Right forelimb (tissue), 1 donor: ENCODE measurements around the gene MIAT.

ENCODE experiments used
- DNase-seq: peaks from one replicate; pipeline ENCODE4 v3.0.0-alpha.2; 2018

The MIAT gene

DNA sequence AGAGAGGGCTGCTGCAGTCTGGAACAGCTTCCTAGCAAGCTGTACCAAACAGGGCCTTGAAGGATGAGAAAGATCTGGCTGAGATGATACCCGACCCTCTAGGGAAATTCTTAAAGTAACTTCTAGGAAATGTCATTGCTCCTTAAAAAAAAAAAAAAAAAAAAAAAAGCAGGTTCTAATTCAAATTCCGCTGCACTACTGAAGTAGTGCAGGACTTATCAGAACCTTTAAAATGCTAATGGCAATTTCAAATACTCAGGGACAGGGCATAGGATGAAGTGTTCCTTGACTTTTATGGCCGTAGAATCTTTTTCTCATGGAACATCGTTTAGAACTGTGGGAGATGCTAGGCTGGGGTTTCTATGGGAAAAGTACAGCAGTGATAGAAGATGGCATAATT, 13.1 kb downstream of the MIAT start:
- no peak for DNase-seq

- no peak for DNase-seq
Observed at GRCh38 chr22:26671317-26672059, 14.1 kb downstream of the MIAT start.

DNA sequence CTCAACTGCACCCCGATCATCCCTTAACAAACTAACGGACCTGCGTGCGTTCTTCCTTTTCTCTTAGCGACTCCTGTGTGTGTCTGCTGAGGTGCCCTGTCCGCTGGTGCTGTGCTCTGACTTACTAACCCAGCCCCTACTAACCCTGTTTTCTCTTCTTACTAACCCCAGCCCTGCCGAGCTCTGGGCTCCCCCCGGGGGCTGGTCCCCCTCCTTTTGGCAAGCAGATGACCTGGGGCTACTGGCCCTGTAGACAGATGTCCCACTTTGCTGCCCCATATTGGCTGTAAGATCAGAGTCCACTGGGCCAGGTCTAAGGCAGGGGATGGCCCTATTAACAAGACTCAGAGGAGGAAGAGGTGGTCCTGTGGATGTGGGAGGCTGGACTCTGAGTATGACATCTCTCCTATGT, 14.7 kb downstream of the MIAT start:
- DNase-seq: no peak

DNA sequence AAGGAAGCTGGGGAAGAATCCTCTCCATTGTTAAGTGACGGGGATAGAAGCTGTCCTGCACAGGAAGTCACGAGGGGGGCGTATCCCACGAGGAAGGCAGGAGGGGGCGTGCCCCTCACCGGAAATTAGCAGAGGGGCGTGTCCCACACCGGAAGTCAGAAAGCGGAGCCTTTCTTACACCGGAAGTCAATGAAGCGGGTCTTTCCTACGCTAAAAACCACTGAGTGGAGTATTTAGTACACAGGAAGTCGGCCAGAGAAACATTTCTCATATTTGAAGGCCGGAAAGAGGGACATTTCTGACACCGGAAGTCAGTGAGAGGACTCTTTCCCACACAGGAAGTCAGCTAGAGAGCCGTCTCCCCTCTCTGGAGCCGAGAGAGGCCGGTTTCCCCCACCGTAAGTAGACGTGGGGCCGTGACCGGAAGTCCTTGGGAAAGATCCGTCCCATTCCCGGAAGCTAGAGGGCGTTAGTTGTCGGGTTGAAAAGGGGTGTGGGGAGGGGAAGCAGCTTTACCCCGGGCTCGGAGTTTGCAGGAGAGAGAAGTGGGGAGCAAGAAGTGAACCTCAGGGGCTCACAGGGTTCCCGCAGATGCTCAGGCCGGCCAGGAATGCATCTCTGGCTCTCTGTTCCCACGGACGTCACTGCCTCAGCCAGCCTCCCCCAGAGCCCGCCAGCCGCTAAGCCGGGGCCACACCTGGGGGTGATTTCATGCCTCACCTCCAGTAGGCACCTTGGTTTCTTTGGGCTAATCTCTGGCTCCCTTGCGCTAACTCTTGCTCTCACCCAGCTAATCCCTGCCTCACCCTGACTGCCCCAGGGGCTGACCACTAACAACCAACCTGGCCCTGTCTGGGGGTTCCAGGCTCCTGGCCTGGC, 15.4 kb downstream of the MIAT start:
- peak; percentile 95 for DNase-seq

DNA sequence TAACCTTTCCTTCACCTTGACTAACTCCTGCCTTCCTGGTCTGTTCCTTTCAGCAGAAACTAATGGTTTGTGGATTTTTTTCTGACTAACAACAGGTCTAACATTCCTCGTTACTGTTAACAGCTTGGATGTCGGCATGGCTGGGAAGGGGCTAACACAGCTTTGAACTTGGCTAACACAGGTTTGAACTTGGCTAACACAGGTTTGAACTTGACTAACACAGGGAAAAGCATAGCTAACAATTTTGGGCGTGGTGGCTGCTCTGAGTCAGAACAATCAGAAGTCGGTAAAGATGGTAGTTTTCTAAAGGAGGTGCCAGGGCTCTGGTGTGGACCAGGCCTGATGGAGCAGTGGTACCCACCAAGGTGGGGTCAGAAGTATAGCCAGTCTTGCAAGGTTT, 16.1 kb downstream of the MIAT start:
- no peak for DNase-seq

DNA sequence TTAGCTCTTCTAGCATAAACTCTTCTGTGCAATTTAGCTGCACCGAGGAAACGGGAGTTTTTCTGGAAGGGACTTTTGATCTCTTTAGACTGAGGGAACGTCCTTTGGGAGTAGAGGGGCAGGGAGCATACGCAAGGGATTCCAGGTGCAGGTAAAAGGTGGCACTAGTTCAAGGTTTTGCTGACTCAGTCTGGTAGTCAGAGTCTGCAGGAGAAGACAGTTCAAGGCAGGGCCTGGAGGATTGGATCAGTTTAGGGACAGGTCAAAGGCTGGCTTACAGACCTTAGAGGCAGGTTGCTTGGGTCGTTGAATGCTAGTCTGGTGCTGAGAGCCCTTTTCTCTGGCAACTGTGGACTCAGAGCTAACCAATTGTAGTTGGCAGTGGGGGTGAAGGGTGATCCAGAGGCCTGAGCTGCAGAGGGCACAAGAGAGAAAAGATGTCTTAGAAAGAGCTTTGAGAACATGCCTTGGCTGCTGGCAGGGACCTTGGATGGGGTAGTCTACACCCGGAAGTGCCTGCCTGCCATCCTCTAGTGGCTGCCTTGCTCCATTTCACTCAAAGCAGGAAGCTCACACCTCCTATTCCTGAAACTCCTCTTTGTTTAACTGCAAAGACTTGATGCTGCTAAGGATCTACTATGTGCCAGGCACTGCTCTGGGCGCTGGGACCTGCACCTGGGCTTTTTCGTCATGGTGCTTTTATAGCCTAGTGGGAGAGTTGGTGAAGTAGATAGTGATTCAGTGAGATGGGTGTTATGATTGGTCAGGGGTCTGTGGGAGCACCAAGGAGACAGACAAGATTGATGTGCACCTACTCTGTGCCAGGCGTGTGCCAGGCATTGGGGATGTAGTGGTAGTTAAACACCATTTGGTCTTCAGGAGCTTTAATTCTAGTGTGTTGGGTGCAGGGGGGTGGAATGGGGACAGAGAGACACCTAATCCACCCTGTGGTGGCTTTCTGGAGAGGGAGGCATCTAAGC, 17.1 kb downstream of the MIAT start:
- DNase-seq: no peak

GRCh38 chr22:26675687-26676268, 18.4 kb downstream of the MIAT start:
- DNase-seq: no peak

- no peak for DNase-seq
Observed at GRCh38 chr22:26677217-26677616, 19.8 kb downstream of the MIAT start.

DNA sequence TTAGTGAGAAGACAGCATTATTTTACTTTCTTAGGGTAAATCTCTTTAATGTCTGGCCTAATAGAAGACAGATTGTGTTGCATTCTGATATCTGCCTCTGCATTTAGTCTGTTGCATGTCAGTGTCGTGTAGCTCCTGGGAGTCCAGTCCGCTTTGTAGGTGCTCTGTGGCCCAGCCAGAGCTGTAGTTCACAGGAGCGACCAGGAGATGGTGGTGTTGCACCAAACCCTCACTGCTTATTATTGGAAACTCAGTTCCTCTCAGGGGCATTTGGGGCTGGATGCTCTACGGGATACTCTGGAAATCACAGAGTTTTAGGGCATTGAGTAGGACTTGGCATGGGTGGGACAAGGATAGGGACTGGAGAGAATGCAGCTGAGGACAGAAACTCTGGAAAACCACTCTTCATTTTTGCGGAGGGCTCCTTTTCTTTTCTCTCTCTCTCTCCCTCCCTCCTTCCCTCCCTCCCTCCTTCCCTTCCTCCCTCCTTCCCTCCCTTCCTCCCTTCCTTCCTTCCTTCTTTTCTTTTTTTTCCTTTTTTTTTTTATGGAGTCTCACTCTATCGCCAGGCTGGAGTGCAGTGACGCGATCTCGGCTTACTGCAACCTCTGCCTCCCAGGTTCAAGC, 21.7 kb downstream of the MIAT start:
- DNase-seq: peak; percentile 85

- DNase-seq: no peak
Observed at GRCh38 chr22:26680485-26680884, 23.1 kb downstream of the MIAT start.

- no peak for DNase-seq
Observed at GRCh38 chr22:26681395-26681821, 24.0 kb downstream of the MIAT start.

GRCh38 chr22:26684168-26684567, 26.8 kb downstream of the MIAT start:
- DNase-seq: no peak

DNA sequence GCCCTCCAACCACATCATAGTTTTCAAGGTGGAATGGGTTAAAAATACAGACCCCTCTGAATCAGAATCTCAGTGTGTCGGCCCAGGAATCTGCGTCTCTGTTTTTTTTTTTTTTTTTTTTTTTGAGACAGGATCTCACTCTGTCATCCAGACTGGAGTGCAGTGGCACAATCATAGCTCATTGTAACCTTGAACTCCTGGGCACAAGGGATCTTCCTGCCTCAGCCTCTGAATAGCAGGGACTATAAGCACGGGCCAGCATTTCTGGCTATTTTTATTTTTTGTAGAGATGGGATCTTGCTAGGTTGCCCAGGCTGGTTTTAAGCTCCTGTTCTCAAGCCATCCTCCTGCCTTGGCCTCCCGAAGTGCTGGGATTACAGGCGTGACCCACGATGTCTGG, 28.2 kb downstream of the MIAT start:
- DNase-seq: no peak

DNA sequence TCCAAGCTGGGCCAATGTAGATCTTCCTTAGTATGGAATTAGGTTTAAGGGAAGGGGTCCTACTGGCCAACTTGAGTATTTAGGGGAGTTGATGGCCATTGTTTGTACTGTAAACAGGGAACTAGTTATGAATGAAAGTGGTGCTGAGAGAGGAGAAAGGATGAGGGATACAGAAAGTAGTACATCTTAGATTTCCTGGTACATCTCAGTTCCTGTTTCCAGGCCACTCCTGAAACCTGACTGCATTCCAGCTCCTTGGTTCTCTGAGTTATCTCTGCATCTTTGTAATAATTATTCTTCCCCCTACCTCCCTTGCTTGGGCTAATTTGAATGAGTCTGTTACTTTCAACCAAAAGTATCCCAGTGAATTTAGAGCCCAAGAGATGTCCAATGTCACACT, 30.1 kb downstream of the MIAT start:
- no peak for DNase-seq

DNA sequence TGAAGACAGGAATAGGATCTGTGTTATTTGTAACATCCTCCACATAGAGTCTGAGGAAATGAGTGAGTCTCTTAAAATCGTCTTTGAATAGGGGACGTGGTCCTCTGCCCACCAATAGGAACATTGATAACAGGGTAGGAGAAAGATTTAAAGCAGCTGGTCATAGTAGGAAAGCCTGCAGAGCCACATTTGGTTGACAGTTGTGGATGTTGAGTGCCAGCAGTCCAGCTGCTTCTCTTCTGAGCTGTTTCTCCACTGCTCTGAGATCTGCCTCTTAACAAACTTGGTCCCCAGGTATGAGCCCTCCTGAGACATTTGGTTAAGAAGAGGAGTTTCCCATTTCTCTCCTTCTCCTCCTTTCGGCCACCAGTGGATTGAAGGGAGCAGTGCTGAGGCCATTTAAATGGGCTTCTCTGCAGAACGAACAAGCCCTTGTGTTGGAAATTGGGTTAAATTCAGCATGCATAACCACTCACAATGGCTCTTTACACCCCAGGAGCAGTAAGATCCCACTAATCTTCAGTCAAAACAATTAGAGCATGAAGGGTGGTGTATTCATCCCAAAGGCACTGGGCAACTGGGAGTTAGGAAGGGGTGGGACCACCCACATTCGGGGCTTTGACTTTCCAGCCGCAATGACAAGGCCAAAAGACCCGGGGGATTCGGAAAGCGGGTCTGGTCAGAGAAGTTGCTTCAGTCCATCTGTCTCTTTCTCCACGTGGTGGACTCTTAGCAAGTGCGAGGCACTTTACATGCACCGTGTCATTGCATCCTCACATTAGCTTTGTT, 32.3 kb downstream of the MIAT start:
- DNase-seq: no peak

DNA sequence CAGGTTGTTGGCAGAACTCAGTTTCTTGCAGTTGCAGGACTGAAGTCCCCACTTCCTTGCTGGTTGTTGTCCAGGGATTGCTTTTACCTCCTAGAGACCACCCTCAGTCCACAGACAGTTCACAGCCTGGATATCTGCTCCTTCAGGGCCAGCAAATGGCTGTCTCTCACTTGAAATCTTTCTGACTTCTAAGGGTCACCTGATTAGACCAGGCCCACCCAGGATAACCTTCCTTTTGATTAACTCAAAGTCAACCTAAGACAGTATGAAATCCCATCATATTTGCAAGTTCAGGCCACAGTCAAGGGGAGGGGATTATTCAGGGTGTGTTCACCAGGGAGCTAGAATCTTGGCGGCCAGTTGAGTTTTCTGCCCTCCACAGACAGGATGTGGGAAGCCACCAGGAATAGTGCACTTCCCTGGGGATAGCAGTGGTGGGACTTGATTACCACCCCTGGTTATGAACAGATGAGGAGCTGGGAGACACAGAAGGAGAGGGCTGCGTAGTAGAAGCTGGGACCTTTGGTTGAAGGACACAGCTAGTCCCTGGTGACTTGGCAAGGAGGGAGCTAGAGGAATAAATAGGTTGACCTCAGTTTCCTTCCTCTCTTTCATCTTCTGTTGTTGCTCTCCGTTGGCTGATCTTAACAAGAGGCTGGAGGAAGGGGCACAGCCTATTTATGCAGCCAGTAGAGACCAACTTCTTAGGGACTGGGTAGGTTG, 33.4 kb downstream of the MIAT start:
- DNase-seq: no peak

GRCh38 chr22:26691377-26691716, 34.0 kb downstream of the MIAT start:
- DNase-seq: no peak

- DNase-seq: no peak
Observed at GRCh38 chr22:26692215-26692614, 34.8 kb downstream of the MIAT start.

DNA sequence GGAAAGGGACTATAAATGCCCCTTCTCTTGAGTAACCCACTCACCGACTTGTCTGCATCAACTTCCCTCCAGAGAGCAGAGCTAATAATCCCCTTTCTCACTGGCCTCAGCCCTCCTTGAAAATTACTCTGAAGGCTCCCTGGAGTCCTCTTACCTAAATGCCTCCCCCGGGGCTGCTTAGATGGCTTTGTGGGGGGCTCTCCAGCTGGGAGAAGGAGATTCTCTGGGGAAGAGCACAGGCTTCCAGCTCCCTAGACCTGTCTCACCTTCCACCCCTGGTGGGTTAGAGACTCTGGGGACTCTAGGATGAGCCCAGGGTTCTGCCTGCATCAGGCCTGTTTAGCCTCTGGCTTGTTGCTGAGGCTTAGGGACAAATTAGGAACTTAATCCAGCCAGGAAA, 39.8 kb downstream of the MIAT start:
- no peak for DNase-seq

- DNase-seq: no peak
Observed at GRCh38 chr22:26700462-26700861, 43.1 kb downstream of the MIAT start.

- no peak for DNase-seq
Observed at GRCh38 chr22:26700886-26701285, 43.5 kb downstream of the MIAT start.
